Ovary (tissue), 9 donors: ENCODE measurements around the gene LHX8. TPM values are rescaled to one million over a fixed set of nuclear protein-coding genes. Genes with fewer than 3 reads are reported as not detected.

ENCODE experiments used
- DNase-seq, 5 donors: peaks; one replicate each; pipeline ENCODE4 v3.0.0-alpha.2; 2019 to 2020
- H3K27ac ChIP-seq, 2 donors: fragments of 200-600 bp; one replicate each; pipeline versions ENCODE4 v1.5.1 to v1.8.0; 2019 to 2022
- H3K27me3 ChIP-seq: fragments of 200-600 bp; one replicate; pipeline ENCODE4 v1.8.0; 2022
- H3K36me3 ChIP-seq: fragments of 200-600 bp; sonication (generic); one replicate; pipeline ENCODE4 v1.5.1; 2019
- H3K4me1 ChIP-seq: one replicate; pipeline ENCODE4 v1.8.1; 2013; ENCODE audit warnings: mild to moderate bottlenecking, moderate library complexity; ENCODE audit not compliant: insufficient read depth
- H3K4me3 ChIP-seq: fragments of 200-600 bp; sonication (generic); one replicate; pipeline ENCODE4 v1.5.1; 2017
- H3K9me3 ChIP-seq, 2 donors: fragments of 200-600 bp in 1 of 2; sonication (generic) in 1 of 2; one replicate each; pipeline versions ENCODE4 v1.5.1 to v1.8.1; 2013 to 2019; ENCODE audit warnings: mild to moderate bottlenecking in 1 of 2, moderate library complexity in 1 of 2
- EP300 ChIP-seq: sonication (generic); formaldehyde crosslinking; IDR thresholded peaks from one replicate; pipeline ENCODE4 v1.6.1; 2017; ENCODE audit warnings: antibody characterized with exemption
- POLR2A ChIP-seq: fragments of 450-650 bp; IDR thresholded peaks from one replicate; pipeline ENCODE4 v1.6.1; 2017; ENCODE audit warnings: antibody characterized with exemption, mild to moderate bottlenecking, moderate library complexity
- WGBS, 3 donors: extraction: QIAGEN DNeasy Blood & Tissue Kit in 1 of 3; methylation state at CpG; one replicate each; pipeline versions ENCODE4 v1.1.5 to v1.1.7; 2013 to 2017; 5-methylcytosine and 5-hydroxymethylcytosine counted together
- intact Hi-C, 4 donors: fragments of 100-400 bp; cut with DNase I; formaldehyde crosslinking; loops; one replicate each; pipeline versions ENCODE4 v1.11.0 to v1.15.1; 2022 to 2023
- polyA plus RNA-seq, 2 donors: library from polyadenylated mRNA; stranded (reverse); fragments of 200-250 nt in 1 of 2; fragments of 350-450 nt in 1 of 2; fragmentation: Illumina TruSeq in 1 of 2; extraction: RNeasy Lipid Tissue Mini Kit (QIAGEN cat#74804) in 1 of 2; gene quantifications; one replicate each; pipeline ENCODE4 v1.2.3, GENCODE V29; 2013 to 2014
- total RNA-seq, 7 donors: library from RNA; depleted of rRNA in 2 of 7; stranded (reverse); fragments of >200 nt in 2 of 7; fragmentation: NEBNext Ultra II Directional in 3 of 7; extraction: Animal tissue kit (Norgen Biotek cat#: 25700) in 3 of 7; gene quantifications; one replicate each; pipeline versions ENCODE4 v1.1.0 to v1.2.4, GENCODE V29; 2016 to 2023
- TF ChIP-seq, protein P1 (sequence below), 3 donors: fragments of 450-650 bp in 2 of 3; fragments of 200-600 bp in 1 of 3; IDR thresholded peaks; one replicate each; pipeline versions ENCODE4 v1.5.1 to v1.8.0; 2016 to 2022; ENCODE audit warnings: antibody characterized with exemption in 3 of 3, mild to moderate bottlenecking in 1 of 3
- donor health status: DM: no; HTN: no; CAD: no; lungs with moderate emphysema.
- donor health status: DM: no; HTN: no; CAD: no.
- donor health status: Bipolar disorder and iron deficiency.
- donor health status: DM: yes; HTN: yes; CAD: no.
- donor health status: DM: no; HTN: no; CAD: no.
- donor health status: DM: yes; HTN: yes; CAD: no.

The LHX8 gene
- total and polyA plus RNA-seq, 9 donors = 0.67 TPM; not detected in 8

DNA sequence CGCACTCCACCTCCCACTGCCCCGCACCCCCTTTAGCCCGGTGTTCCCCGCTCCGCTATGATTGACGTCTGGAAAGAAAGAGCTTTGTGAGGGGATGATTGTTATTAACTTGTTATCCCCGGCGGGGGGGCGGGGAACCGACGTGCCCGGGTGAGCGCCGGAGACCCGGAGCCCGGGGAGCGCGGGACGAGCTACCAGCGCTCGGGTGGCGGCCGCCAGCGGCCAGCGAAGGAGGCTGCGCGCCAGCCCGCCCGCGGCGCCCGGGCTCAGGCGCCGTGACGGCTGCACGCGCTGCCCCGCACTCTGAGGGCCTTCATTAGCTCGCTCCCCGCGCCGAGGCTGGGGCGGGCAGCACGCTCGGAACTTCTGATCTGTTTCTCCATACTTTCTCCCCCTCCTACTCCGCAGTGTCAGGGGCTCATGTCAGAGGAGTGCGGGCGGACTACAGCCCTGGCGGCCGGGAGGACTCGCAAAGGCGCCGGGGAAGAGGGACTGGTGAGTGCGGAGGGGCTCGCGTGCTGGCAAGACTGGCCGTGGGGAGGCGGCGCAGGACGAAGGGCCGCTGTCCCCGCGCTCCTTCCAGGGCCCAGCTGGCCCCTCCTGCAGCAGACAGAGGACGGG lies 2.1 kb downstream of the LHX8 start:
- Histone ChIP-seq H3K4me1 (no peaks in the 10 kb centered on the region), H3K9me3 (no peaks in the 10 kb centered on the region), H3K4me3 (no peak overlapping the region), H3K27me3 (peaks cover 4% of the 10 kb centered on the region), H3K27ac (no peak overlapping the region), H3K36me3 (no peaks in the 10 kb centered on the region)
- intact Hi-C loops = no loop called here
- 3 to 4% (median 3%) methylated on average over 42 to 64 of the region's 64 CpGs for WGBS, 3 donors
- no peak for DNase-seq
- TF ChIP-seq POLR2A (no peak), EP300 (no peak)
- TF ChIP-seq, protein P1, sequence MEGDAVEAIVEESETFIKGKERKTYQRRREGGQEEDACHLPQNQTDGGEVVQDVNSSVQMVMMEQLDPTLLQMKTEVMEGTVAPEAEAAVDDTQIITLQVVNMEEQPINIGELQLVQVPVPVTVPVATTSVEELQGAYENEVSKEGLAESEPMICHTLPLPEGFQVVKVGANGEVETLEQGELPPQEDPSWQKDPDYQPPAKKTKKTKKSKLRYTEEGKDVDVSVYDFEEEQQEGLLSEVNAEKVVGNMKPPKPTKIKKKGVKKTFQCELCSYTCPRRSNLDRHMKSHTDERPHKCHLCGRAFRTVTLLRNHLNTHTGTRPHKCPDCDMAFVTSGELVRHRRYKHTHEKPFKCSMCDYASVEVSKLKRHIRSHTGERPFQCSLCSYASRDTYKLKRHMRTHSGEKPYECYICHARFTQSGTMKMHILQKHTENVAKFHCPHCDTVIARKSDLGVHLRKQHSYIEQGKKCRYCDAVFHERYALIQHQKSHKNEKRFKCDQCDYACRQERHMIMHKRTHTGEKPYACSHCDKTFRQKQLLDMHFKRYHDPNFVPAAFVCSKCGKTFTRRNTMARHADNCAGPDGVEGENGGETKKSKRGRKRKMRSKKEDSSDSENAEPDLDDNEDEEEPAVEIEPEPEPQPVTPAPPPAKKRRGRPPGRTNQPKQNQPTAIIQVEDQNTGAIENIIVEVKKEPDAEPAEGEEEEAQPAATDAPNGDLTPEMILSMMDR (IDR thresholded peaks at IDR 0.05) = no peak

DNA sequence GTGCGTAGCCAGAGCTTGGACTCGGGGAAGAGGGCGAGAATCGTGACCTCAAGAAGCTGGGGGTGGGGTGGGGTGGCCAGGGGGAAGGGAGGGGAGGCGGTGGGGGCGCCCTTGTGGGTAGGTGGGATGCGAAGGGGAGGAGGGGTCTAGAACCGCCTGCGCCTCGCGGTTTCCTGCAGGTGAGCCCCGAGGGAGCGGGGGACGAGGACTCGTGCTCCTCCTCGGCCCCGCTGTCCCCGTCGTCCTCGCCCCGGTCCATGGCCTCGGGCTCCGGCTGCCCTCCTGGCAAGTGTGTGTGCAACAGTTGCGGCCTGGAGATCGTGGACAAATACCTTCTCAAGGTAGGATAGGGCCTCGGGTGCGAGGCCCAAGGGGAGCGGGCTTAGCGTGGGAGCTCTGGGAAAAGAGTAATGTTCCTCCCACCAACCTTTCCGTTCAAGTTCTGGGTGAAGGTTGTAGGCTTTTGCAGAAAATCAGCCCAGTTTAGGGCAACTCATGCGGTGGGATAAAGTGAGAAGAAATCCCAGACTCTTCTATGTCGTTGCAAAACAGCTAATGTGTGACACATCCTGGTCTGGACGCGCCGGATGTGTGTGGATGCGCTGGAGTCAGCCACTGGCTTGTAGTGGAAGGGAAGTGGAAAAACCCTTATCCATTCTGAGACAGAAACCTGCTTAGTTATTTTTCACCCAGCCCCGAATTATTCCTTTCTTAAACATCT lies 2.9 kb downstream of the LHX8 start:
- H3K27me3 ChIP-seq = peaks cover 4% of the 10 kb centered on the region
- H3K27ac ChIP-seq = no peak overlapping the region
- H3K9me3 ChIP-seq = no peaks in the 10 kb centered on the region
- intact Hi-C loops = no loop called here
- H3K4me1 ChIP-seq = no peaks in the 10 kb centered on the region
- WGBS, 3 donors = 10 to 12% (median 10%) methylated on average over 36 to 37 of the region's 37 CpGs
- H3K4me3 ChIP-seq = no peak overlapping the region
- no peaks in the 10 kb centered on the region for H3K36me3 ChIP-seq
- TF ChIP-seq EP300 (no peak), POLR2A (no peak)
- TF ChIP-seq, protein P1 (IDR thresholded peaks at IDR 0.05) = no peak
- no peak for DNase-seq

DNA sequence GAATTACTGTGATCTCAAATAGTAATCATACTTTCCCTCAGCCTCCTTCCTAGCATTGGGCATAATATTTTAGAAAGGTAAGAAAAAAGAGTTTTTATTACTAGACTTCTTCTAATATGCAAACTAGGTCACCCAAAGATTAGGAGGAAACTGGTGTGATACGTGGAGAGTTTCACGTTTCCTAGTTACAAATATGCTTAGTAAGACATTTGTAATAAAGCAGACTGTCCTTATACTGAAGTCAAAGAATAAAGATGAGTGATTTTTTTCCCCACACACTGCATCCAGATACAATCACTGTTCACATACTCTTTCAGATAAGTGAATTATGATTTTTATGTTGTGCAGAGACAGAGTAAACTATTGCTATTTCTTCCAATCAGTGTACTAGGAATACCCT lies 17.9 kb downstream of the LHX8 start:
- TF ChIP-seq POLR2A (no peak), EP300 (no peak)
- TF ChIP-seq, protein P1 (IDR thresholded peaks at IDR 0.05) = no peak
- no peaks in the 10 kb centered on the region for H3K36me3 ChIP-seq
- no peaks in the 10 kb centered on the region for H3K27me3 ChIP-seq
- no peaks in the 10 kb centered on the region for H3K4me1 ChIP-seq
- intact Hi-C loops = no loop called here
- no peak overlapping the region for H3K27ac ChIP-seq
- WGBS, 3 donors = 35 to 44% (median 39%) methylated on average over 2 of the region's 2 CpGs
- no peak overlapping the region for H3K4me3 ChIP-seq
- DNase-seq = no peak
- H3K9me3 ChIP-seq = no peaks in the 10 kb centered on the region

DNA sequence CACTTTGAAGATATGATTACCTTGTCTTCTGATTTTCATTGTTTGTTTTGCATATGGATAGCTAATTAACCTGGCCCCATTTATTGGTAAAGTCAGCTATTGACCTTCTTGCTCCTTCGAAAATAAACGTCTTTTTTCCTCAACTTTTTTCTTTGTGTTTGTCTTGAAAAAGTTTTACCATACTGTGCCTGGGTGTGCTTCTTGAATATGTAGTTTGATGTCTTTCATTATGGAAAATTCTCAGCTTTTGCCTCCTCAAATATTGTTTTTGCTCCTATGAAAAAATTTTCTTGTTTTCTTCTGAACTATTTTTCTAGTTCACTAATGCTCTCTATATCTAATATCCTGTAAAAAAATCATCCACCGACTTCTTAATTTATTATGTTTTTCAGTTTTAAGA lies 25.0 kb downstream of the LHX8 start:
- Histone ChIP-seq H3K27ac (no peak overlapping the region), H3K27me3 (no peaks in the 10 kb centered on the region), H3K4me1 (no peaks in the 10 kb centered on the region), H3K9me3 (no peaks in the 10 kb centered on the region), H3K36me3 (no peaks in the 10 kb centered on the region), H3K4me3 (no peak overlapping the region)
- no peak for DNase-seq
- intact Hi-C loops = no loop called here
- 83 to 89% (median 85%) methylated on average over 3 of the region's 3 CpGs for WGBS, 3 donors
- TF ChIP-seq EP300 (no peak), POLR2A (no peak)
- TF ChIP-seq, protein P1 (IDR thresholded peaks at IDR 0.05) = no peak
